ENCODE data around the gene EIF4E1B. TPM values are rescaled to one million over a fixed set of nuclear protein-coding genes. Genes with fewer than 3 reads are reported as not detected.

EIF4E1B gene
- polyA plus RNA-seq, 3 donors, result 0.09 TPM; not detected in 2

DNA sequence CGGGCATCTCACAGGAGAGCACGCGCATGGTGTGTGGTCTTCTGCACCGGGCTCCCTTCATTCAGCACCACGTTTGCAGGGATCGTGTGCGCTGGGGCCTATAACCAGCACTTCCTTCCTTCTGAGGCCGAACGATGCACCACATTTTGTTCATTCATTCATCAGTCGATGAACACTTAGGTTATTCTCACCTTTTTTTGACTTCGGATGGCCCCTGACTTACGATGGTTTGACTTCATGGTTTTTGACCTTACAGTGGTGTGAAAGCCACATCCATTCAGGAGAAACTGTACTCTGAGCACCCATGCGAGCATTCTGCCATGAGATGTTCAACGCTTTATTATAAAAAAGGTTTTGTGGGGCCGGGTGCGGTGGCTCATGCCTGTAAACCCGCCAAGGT is 44.3 kb downstream of the EIF4E1B start:
- DNase-seq (ENCODE audit: extremely low read depth in 1 of 11, low read depth in 9 of 11, low spot score in 4 of 11), result no peak

GRCh38 chr5:176675676-176676360 is 45.3 kb downstream of the EIF4E1B start:
- DNase-seq (ENCODE audit: extremely low read depth in 1 of 11, low read depth in 9 of 11, low spot score in 4 of 11), result no peak

DNA sequence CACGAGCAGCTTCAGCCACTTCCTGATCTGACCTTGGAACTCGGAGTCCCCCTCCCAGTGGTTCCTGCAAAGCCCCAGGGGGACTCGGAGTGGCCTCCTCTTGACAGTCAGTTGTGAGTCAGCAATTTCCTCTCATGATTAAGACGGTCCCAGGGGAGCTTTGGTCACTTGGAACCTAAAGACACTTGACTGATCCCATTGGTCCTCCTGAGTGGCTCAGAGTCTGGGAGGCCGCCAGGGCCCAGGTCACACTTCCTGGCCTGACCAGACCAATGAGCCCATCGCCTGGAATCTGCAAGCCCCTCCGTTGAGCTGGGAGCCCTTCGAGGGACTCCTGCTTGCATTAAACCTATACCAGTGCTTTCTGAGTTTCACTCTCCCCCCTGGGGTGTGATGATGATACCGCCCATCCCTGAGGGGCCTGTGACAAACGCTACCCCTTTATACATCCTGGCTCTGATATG is 45.9 kb downstream of the EIF4E1B start:
- DNase-seq (ENCODE audit: extremely low read depth in 1 of 11, low read depth in 9 of 11, low spot score in 4 of 11), result no peak

- DNase-seq (ENCODE audit: extremely low read depth in 1 of 11, low read depth in 9 of 11, low spot score in 4 of 11), result no peak
Measured at GRCh38 chr5:176677209-176677939, 46.9 kb downstream of the EIF4E1B start.

GRCh38 chr5:176678584-176678983 is 48.1 kb downstream of the EIF4E1B start:
- DNase-seq (ENCODE audit: extremely low read depth in 1 of 11, low read depth in 9 of 11, low spot score in 4 of 11), result no peak

GRCh38 chr5:176679365-176680225 is 49.1 kb downstream of the EIF4E1B start:
- no peak for DNase-seq (ENCODE audit: extremely low read depth in 1 of 11, low read depth in 9 of 11, low spot score in 4 of 11)

DNA sequence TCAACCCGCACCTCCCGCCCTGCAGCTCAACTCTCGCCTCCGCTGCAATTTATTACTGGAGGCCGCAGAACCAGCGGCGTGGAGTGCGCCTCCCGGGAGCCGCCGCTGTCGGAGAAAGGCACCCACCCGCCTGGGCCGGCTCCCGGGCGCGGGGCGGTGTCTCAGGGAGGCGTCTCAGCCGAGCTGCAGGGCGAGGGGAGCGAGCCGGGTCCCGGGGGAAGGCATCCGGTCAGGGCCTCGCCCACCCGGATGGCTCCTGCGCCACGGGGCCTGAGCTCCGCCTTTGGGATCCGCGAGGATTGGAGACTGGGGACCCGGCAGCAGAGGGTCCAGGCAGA is 49.7 kb downstream of the EIF4E1B start:
- DNase-seq (ENCODE audit: extremely low read depth in 1 of 11, low read depth in 9 of 11, low spot score in 4 of 11), result no peak

- no peak for DNase-seq (ENCODE audit: extremely low read depth in 1 of 11, low read depth in 9 of 11, low spot score in 4 of 11)
Measured at GRCh38 chr5:176682016-176682531, 51.6 kb downstream of the EIF4E1B start.

DNA sequence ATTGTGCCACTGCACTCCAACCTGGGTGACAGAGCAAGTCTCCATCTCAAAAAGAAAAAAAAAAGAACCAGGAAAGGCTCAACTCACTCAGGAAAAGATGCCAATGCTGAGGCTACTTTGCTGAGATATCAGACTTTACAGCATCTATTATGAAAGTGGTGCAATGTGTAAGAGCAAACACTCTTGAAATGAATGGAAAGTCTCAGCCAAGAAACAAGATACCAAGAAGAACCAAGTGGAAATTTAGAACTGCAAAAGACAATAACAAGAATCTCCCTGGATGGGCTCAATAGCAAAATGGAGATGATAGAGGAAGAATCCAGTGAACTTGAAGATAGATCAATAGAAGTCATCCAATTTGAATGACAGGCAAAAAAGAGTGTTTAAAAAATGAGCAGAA is 54.5 kb downstream of the EIF4E1B start:
- DNase-seq (ENCODE audit: extremely low read depth in 1 of 11, low read depth in 9 of 11, low spot score in 4 of 11), result no peak

DNA sequence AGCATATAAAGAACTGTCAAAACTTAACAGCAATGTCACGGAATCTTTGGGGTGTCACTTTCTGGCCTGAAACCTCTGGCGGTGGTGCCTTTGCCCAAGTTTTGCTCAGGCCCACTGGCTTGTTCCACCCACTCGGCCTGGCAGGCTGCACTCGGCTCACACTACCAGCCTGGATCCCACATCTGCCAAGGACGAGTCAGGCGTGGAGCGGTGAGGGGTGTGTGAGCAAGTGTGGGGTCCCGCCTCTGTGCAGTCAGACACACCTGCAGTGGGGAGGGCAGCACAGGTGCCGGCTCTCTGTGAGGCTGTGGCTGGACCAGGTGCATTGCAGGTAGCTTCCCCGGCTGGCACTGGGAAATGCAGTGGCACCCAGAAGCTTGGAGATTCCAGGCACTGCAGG is 56.8 kb downstream of the EIF4E1B start:
- no peak for DNase-seq (ENCODE audit: extremely low read depth in 1 of 11, low read depth in 9 of 11, low spot score in 4 of 11)

GRCh38 chr5:176687881-176688280 is 57.4 kb downstream of the EIF4E1B start:
- no peak for DNase-seq (ENCODE audit: extremely low read depth in 1 of 11, low read depth in 9 of 11, low spot score in 4 of 11)

DNA sequence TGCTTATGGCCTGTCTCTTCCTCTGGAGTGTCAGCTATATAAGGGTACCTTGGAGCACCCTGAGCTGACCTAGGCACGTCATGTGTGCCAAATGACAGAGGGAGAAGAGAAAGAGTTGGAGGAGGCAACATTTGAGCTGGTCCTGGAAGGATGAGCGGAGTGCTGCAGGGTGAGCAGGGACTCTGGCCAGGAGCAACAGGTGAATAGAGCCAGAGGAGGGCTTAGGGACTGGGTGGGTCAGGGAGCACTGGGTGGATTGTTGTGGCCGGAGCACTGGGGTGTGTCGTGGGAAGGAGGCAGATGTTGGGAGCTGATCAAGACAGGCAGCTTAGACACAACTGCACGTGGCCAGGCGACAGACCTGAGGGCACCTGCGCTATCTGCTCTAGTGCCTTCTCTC is 60.4 kb downstream of the EIF4E1B start:
- DNase-seq (ENCODE audit: extremely low read depth in 1 of 11, low read depth in 9 of 11, low spot score in 4 of 11), result no peak

- no peak for DNase-seq (ENCODE audit: extremely low read depth in 1 of 11, low read depth in 9 of 11, low spot score in 4 of 11)
Measured at GRCh38 chr5:176691524-176691923, 61.0 kb downstream of the EIF4E1B start.

- no peak for DNase-seq (ENCODE audit: extremely low read depth in 1 of 11, low read depth in 9 of 11, low spot score in 4 of 11)
Measured at GRCh38 chr5:176692326-176692725, 61.9 kb downstream of the EIF4E1B start.

- DNase-seq (ENCODE audit: extremely low read depth in 1 of 11, low read depth in 9 of 11, low spot score in 4 of 11), result peak in 2 of 11 donors; percentile 24 to 33
Measured at GRCh38 chr5:176692839-176693476, 62.5 kb downstream of the EIF4E1B start.

DNA sequence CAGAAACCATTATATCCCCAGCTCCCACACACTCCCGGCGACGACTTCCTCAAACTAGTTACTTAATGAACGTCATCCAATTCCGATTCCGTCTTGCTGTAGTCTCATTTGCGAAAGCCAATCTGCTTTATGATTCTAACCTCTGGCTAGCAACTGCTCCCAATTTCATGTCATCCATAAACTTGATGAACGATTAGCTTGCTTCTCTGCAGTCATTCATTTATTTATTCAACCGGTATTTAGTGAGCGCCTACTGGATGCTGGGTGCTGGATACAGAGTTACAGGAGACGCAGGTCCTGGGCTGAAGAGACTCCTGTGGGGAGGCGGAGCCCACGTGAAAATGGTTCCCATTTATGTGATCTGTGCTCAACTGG is 63.0 kb downstream of the EIF4E1B start:
- peak in 4 of 11 donors; percentile 32 to 60 (median 40) for DNase-seq (ENCODE audit: extremely low read depth in 1 of 11, low read depth in 9 of 11, low spot score in 4 of 11)

DNA sequence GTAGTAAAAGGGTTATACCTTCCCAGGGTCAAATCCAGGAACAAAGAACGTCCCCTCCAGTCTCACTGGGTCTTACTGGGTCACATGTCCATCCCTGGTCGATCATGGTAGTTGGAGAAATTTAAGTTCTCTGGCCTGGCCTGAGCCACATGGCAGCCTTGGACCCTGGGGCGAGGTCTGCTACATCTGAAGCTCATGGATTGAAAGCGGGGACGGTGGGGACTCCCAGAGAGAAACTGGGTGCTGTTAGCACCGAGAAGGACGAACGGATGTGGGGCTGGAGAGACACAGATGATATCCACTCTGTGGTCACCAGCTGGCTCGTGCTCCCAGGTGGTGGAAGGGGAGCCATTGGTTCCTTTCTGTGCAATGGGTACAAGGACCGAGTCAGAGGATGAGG is 63.7 kb downstream of the EIF4E1B start:
- no peak for DNase-seq (ENCODE audit: extremely low read depth in 1 of 11, low read depth in 9 of 11, low spot score in 4 of 11)

- DNase-seq (ENCODE audit: extremely low read depth in 1 of 11, low read depth in 9 of 11, low spot score in 4 of 11), result no peak
Measured at GRCh38 chr5:176694631-176695030, 64.2 kb downstream of the EIF4E1B start.

DNA sequence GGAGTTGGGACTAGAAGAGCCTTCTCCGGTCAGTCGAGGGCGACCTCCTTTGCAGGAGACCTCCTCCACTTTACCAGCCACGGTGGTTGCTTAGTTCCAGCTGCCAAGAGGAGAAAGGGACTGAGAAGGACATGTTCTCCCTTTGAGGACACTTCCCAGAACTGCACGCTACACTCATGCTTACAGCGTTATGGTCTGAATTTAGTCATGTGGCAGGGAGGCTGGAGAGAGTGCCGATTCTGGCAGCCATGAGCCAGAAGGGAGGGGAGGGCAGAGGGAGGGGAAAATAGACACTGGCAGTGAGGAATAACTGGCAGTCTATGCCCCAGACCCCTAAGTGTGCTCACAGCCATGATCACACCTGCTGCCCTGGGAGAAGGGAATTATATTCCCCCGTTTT is 64.6 kb downstream of the EIF4E1B start:
- no peak for DNase-seq (ENCODE audit: extremely low read depth in 1 of 11, low read depth in 9 of 11, low spot score in 4 of 11)

Data from renal cortex interstitium (tissue), 11 donors.